Retinal pigment epithelial cell (primary cell): ENCODE data around the gene ARHGEF7.
A peak's percentile ranks its signal among the peaks of the same experiment; 100 is the strongest.
"Not testable (repeated sequence)": the region's sequence is repeated elsewhere in the genome, so short reads cannot be mapped to it uniquely, and the experiment has no call there.

Experiments
- DNase-seq: peaks from one replicate; pipeline ENCODE4 v3.0.0-alpha.2; 2010; ENCODE audit warnings: low read depth
- H3K4me3 ChIP-seq: 2 replicates; pipeline ENCODE4 v1.5.1; 2011; ENCODE audit warnings: mild to moderate bottlenecking, low read length, control low read depth, moderate library complexity
- TF ChIP-seq, protein P1 (sequence below): conservative IDR thresholded peaks from 2 replicates; pipeline ENCODE4 v1.5.1; 2011; ENCODE audit warnings: low read depth, low read length, control low read depth, inconsistent platforms

Gene ARHGEF7

DNA sequence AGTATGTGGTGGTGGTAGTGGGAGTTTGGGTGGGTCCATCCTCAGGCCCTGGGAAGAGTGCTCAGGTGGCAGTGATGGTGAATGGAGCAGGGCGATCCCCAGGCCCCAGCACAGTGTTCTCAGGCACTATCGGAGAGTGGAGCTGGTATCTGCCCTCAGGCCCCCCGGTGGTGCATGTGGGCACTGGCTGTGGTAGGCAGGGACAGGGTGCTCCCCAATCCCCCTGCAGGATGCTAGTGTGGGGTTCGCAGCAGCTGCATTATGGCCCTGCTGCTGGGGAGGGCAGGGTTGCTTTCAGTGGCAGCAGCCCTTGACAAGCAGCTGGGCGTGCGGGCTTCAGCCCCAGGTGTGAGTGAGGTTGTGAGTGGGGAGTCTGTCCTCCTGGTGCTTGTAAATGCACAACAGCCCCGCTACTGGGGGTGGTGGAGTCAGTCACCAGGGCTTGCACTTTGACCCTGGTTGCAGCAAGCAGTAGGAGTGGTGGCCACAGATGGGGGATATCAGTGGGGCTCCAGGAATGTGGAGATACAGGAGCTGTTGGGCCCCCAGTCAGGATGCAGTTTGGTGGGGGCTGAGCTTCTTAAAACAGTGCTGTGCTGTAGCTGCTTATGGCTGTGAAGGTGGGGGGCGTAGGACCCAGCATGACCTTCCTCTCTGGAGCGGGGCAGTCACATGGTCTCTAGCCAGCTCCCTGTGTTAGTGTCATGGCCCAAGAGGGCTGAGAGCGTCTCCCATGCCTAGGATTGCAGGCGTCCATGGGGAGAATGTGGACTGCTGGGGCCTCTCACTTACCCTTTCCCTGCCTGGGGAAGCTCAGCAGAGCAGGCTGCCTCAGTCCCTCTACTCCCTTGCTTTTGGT lies 38.7 kb upstream of the ARHGEF7 start:
- DNase-seq, result no peak
- TF ChIP-seq, protein P1, sequence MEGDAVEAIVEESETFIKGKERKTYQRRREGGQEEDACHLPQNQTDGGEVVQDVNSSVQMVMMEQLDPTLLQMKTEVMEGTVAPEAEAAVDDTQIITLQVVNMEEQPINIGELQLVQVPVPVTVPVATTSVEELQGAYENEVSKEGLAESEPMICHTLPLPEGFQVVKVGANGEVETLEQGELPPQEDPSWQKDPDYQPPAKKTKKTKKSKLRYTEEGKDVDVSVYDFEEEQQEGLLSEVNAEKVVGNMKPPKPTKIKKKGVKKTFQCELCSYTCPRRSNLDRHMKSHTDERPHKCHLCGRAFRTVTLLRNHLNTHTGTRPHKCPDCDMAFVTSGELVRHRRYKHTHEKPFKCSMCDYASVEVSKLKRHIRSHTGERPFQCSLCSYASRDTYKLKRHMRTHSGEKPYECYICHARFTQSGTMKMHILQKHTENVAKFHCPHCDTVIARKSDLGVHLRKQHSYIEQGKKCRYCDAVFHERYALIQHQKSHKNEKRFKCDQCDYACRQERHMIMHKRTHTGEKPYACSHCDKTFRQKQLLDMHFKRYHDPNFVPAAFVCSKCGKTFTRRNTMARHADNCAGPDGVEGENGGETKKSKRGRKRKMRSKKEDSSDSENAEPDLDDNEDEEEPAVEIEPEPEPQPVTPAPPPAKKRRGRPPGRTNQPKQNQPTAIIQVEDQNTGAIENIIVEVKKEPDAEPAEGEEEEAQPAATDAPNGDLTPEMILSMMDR, result peak; percentile 16
- H3K4me3 ChIP-seq, result no peak overlapping the region

DNA sequence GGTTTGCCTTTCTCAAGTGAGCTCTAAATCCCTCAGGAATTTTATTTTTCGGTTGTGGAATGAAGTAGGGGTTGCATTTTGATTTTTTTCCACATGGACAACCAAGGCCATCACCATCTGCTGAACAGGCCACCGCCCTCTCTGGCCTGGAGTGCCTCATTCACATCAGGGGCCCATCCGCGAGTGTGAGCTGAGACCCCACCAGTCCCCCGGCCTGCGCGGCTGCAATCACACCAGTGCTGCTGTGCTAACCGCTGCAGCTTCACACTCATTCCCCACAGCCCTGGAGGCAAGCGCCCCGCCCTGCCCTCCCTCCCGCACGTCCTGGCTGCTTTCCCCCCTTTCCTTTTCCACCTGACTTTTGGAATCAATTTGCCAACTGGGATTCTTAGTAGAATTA lies 35.7 kb upstream of the ARHGEF7 start:
- DNase-seq, result no peak
- TF ChIP-seq, protein P1, result no peak
- no peak overlapping the region for H3K4me3 ChIP-seq

DNA sequence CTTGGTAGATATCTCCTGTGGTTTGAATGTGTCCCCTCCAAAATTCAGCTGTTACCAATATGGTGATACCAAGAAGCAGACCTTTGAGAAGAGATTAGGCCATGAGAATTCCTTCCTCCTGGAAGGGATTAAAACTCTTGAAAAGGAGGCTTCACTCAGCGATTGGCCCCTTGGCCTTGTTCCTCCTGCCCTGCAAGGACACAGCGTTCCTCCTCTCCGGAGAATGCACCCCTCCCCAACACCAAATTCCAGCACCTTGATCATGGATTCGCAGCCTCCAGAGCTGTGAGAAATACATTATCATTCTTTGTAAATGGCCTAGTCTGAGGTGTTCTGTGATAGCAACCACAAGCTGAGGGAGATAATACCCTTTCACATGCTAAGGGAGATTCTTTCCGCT lies 34.5 kb upstream of the ARHGEF7 start:
- H3K4me3 ChIP-seq, result no peak overlapping the region
- no peak for DNase-seq
- TF ChIP-seq, protein P1, result no peak

DNA sequence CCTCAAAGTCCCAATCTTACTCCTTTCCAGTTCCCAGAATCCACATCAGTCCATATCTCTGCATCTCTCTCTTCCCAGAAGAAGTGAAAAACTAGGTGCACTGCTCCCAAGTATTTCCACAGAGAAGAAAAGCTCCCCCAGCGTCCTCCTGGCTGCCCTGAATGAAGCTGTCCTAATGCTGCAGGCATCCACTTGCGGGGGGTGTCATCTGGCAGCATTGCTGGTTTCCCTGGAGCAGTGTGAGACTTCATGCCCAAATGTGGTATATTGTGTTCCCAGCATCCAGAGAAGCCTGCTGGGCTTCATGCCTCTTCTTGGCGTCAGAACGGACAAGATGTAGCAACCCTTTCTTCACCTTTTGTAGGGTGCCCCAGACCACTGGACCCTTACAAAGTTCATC lies 32.9 kb upstream of the ARHGEF7 start:
- no peak for DNase-seq
- TF ChIP-seq, protein P1, result no peak
- no peak overlapping the region for H3K4me3 ChIP-seq

DNA sequence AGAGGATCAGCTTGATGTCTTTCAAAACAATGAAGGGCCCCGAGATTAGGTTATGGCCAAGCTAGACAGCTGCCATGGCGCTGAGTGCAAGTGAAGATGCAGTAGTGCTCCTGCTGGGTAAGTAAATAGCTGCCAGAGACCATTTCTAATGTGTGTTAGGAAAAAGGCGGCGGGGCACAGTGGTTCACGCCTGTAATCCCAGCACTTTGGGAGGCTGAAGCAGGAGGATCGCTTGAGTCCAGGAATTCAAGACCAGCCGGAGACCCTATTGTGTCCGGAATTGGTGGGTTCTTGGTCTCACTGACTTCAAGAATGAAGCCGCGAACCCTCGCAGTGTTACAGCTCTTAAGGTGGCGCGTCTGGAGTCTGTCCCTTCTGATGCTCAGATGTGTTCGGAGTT lies 32.3 kb upstream of the ARHGEF7 start:
- not testable (repeated sequence) for H3K4me3 ChIP-seq, DNase-seq

DNA sequence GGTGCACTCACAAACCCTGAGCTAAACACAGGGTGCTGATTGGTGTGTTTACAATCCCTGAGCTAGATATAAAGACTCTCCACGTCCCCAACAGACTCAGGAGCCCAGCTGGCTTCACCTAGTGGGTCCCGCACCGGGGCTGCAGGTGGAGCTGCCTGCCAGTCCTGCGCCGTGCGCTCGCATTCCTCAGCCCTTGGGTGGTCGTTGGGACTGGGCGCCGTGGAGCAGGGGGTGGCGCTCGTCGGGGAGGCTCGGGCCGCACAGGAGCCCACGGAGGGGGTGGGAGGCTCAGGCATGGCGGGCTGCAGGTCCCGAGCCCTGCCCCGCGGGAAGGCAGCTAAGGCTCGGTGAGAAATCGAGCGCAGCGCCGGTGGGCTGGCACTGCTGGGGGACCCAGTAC lies 31.4 kb upstream of the ARHGEF7 start:
- H3K4me3 ChIP-seq, DNase-seq: not testable (repeated sequence)

DNA sequence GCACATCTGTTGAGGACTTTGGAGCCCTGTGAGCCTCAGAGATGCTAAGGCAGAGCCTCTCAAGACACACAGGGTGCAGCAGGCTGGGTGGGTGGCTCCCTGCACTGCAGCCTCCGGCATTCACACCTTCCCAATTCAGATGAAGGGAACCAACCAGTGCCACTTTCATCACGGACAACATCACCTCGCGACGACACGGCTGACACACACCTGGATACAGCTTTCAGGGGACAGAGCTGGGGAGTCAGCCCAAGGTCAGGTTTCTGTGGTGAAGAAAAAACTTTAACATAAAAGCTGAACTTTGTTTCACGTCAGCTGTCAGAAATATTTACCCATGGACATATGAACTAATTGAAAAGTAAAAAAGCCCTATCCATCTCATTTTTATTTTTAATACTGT lies 24.9 kb upstream of the ARHGEF7 start:
- H3K4me3 ChIP-seq, result no peak overlapping the region
- TF ChIP-seq, protein P1, result no peak
- DNase-seq, result no peak

DNA sequence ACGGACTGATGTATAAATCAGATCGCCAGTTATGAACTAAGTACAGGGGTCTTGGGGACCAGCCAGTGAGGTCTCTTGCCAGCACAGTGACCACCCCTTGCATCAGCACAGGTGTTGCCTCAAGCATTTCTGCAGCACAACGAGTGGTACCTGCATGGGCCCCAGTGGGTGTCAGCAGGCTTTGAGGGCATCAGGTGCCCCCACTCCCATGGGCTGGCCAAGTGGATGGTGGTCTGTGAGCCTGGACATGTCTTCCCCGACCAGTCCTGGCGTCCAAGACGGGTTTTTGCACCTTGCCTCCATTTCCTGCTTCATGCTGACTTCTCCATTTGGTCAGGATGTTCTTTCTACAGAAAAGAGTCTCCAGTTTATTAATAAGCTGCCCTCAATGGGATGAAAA lies 22.4 kb upstream of the ARHGEF7 start:
- TF ChIP-seq, protein P1, result no peak
- DNase-seq, result no peak
- no peak overlapping the region for H3K4me3 ChIP-seq
